Mesodermal cell (in vitro differentiated cells): ENCODE results near the gene HSPA2.

Experiments used
- H3K27ac ChIP-seq: 2 replicates; pipeline ENCODE4 v1.7.0; 2013; ENCODE audit warnings: mild to moderate bottlenecking, low read depth, low read length, moderate library complexity; ENCODE audit not compliant: severe bottlenecking
- H3K36me3 ChIP-seq: 2 replicates; pipeline ENCODE4 v1.7.1; 2013; ENCODE audit warnings: mild to moderate bottlenecking, low read length, moderate library complexity; ENCODE audit not compliant: control insufficient read depth, insufficient read depth
- H3K4me1 ChIP-seq: one replicate; pipeline ENCODE4 v1.7.1; 2013; ENCODE audit warnings: mild to moderate bottlenecking, low read length; ENCODE audit not compliant: insufficient read depth, control insufficient read depth, poor library complexity, severe bottlenecking
- H3K4me3 ChIP-seq: 2 replicates; pipeline ENCODE4 v1.7.0; 2013; ENCODE audit warnings: low read length, control low read depth, mild to moderate bottlenecking; ENCODE audit not compliant: insufficient read depth, poor library complexity, severe bottlenecking; ENCODE audit errors: extremely low read depth
- H3K9me3 ChIP-seq: 2 replicates; pipeline ENCODE4 v1.7.1; 2013; ENCODE audit warnings: mild to moderate bottlenecking, low read length, moderate library complexity; ENCODE audit not compliant: control insufficient read depth
- WGBS, 2 experiments: methylation state at CpG; one replicate each; pipeline ENCODE4 v1.1.5; 2013; ENCODE audit warnings: missing lambda C conversion rate in 2 of 2; ENCODE audit not compliant: insufficient coverage in 2 of 2; 5-methylcytosine and 5-hydroxymethylcytosine counted together

HSPA2 gene

DNA sequence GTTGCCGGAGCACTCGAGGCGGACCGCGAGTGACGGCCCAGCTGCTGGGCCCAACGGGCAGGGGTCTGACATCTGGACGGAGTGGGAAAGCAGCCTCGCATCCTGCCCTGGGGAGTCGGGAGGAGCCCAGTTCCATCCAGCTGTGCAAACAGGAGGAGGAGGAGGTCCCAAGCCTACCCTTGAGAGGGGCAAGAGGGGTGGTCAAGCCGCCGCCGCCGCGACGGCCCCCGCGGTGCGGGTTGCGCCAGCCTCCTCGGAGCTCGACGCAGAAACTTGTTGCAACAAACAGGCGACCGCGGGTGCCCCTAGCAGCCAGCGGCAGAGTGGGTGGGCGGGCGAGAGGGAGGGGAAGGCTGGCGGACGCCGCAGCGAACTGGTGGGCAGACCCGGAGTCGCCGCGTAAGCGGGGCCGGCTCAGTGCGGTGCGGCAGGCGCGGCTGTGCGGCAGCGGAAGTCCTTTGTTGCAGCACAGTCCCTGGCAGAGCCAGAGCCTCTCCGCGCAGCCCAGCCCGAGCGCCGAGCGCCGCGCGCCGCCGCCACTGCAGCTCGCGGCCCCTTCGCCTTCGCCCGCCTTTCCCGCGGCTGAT is 36.1 kb upstream of the HSPA2 start, which contains the start of gene ZBTB1:
Gene ZBTB1 (plus strand): TSS at position 461 of the 587 bp plus-strand sequence. CDS start 16,735 bp downstream, outside the sequence.
- peaks cover 1% of the 10 kb centered on the region for H3K36me3 ChIP-seq
- H3K27ac ChIP-seq, result peak within 1 kb of the TSS; percentile 100
- WGBS, 2 experiments, result 0 to 1% methylated on average over 43 to 62 of the region's 63 CpGs
- H3K4me3 ChIP-seq, result peak within 1 kb of the TSS; percentile 84
- no peaks in the 10 kb centered on the region for H3K9me3 ChIP-seq
- H3K4me1 ChIP-seq, result peaks cover 40% of the 10 kb centered on the region

DNA sequence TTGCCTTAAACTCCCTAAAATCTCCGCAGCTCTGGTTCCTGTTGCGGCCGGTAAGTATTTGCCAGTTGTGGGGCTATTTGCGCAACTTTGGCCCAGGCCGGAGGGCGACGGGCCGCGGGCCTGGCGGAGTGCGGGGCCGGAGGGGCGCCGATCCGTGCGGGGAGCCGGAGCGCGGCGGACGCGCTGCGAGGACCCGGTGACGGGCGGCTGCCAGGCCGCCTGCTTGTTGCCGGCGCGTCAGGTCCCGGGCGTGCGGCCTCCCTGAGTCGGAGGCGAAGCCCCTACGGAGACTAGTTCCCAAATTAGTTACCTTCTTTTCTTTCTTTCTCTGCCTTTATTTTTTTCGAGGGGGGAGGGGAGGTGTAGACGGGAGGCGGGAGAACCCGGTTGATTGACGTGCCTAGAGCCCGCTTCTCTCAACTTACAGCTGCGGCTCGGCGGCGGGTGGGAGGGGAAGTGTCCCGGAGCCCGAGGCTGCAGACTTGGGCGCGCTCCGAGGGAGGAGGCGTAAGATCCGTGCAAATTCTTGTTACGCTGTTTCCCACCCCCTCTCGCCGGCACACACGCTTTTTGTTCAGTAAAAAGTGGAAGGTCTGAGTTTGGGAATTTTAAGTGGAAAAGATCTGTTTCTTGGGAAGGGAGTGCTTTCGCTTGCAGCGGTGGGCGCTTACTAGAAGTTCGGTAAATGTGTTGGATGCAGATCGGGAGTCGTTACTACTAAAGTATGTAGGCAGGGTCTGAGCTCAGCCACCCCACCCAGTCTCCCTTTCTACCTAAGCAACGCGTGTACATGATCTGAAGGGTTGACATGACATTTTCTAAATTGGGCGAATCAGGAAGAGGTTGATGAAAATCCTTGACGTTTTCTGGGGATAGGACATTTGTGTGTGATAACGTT is 35.4 kb upstream of the HSPA2 start:
- H3K36me3 ChIP-seq, result no peaks in the 10 kb centered on the region
- WGBS, 2 experiments, result 1% methylated on average over 33 to 44 of the region's 68 CpGs
- H3K9me3 ChIP-seq, result no peaks in the 10 kb centered on the region
- peaks cover 40% of the 10 kb centered on the region for H3K4me1 ChIP-seq
- H3K4me3 ChIP-seq, result peak overlapping the region; percentile 84
- peak overlapping the region; percentile 100 for H3K27ac ChIP-seq

DNA sequence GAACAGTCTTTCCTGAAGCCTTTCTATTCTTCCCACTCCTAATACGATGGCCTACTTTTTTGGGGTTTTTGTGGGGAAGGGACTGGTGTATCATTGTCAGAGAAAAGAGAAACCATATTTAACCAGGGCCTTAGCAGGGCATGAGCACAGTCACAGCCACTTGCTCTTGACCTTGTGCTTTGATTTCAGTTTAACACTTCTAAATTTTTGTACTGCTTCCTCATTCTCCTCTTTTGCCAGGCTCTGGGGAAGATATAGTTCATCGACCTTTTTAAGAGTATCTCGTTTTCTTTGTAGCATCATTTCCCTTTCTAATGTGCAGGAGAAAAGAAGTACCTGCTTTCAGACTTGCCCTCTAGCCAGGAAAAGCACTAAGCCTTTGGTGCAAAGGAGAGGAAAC is 33.8 kb upstream of the HSPA2 start:
- peak overlapping the region; percentile 84 for H3K4me3 ChIP-seq
- no CpG with 5 or more reads among the region's 3 CpGs for WGBS, 2 experiments

DNA sequence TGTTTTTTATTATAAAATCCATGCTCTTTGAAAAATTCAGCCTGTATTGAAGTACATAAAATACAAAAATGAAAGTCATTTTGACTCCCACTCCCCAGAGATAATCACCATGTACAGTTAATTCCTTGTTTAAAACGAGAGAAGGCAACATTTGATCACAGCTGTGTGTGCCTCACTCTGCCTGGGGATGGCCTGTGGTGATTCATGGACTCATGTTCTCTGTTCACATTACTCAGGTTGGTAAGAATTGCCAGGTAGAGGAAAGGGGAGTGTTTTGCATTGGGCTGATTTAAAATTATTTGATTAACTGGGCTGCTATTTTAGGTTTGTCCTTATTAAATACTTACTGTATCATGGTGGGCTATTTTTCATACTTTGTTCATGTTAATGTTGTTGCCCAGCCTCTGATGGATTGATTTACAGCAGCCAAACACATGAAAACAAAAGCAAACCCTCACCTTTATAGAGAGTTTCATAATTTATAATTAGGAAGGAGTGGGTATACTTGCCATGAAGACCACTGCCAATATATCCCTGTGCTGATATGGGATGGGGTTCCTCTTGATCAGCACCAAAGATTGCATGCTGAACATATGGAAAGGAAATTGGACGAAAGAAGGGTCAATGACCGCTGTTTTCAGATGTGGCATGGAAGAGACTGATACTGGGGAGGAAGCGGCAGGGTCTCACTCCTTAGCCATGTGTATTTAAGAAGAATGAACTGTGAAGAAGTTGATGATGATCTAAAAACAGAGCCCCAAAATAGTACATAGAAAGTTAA is 33.0 kb upstream of the HSPA2 start:
- Histone ChIP-seq H3K4me3 (no peak overlapping the region), H3K4me1 (peaks cover 28% of the 10 kb centered on the region), H3K27ac (no peak overlapping the region), H3K36me3 (peaks cover 7% of the 10 kb centered on the region), H3K9me3 (no peaks in the 10 kb centered on the region)
- WGBS, 2 experiments, result 94% methylated on average over 3 of the region's 4 CpGs; no CpG with 5 or more reads in 1 of the 2 experiments

More for the DNA sequence above, 33.8 kb upstream of the HSPA2 start:
- no peaks in the 10 kb centered on the region for H3K9me3 ChIP-seq
- peaks cover 5% of the 10 kb centered on the region for H3K36me3 ChIP-seq
- peaks cover 35% of the 10 kb centered on the region for H3K4me1 ChIP-seq
- no peak overlapping the region for H3K27ac ChIP-seq

DNA sequence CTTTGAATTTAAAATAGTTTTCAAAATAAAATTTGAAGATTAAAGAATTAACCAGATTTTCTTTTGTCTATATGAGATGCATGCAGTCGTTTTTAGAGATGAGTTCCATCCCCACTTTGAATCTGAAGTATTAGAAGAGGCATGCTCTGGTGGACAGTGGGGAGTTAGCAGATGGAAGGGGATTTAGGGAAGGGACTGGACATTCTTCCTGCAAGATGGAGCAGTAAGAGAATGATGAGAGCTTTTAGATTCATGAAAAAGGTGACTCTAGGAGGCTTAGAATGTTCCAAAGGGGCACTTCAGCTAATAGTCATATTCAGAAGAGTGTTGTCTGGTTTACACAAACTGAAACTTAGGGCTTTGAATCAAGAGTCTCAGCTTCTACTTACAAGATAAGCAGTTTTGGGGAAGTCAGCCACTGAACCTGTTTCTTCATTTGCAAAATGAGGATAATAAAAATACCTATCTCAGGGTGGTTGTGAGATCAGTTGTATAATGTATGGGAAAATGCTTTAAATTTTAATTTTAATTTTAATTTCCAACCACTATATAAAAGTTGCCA is 32.2 kb upstream of the HSPA2 start:
- no peak overlapping the region for H3K27ac ChIP-seq

DNA sequence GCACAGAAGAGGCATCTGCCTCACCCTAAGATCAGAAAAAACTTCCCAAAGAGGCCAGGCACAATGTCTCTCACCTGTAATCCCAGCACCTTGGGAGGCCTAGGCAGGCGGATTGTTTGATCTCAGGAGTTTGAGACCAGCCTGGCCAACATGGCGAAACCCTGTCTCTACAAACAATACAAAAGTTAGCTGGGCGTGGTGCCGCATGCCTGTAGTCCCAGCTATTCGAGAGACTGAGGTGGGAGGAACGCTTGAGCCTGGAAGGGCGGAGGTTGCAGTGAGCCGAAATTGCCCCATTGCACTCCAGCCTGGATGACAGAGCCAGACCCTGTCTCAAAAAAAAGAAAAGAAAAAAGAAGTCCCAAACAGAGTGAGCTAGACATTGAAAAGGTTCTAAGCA is 31.5 kb upstream of the HSPA2 start:
- WGBS, 2 experiments, result 69 to 90% methylated on average over 6 to 8 of the region's 8 CpGs
- Histone ChIP-seq H3K36me3 (peaks cover 10% of the 10 kb centered on the region), H3K27ac (no peak overlapping the region), H3K9me3 (no peaks in the 10 kb centered on the region), H3K4me1 (peaks cover 27% of the 10 kb centered on the region), H3K4me3 (no peak overlapping the region)

More for the DNA sequence above, 32.2 kb upstream of the HSPA2 start:
- H3K9me3 ChIP-seq, result no peaks in the 10 kb centered on the region
- peaks cover 27% of the 10 kb centered on the region for H3K4me1 ChIP-seq
- no peak overlapping the region for H3K4me3 ChIP-seq
- peaks cover 7% of the 10 kb centered on the region for H3K36me3 ChIP-seq
- 75 to 83% methylated on average over 1 of the region's 1 CpG for WGBS, 2 experiments

DNA sequence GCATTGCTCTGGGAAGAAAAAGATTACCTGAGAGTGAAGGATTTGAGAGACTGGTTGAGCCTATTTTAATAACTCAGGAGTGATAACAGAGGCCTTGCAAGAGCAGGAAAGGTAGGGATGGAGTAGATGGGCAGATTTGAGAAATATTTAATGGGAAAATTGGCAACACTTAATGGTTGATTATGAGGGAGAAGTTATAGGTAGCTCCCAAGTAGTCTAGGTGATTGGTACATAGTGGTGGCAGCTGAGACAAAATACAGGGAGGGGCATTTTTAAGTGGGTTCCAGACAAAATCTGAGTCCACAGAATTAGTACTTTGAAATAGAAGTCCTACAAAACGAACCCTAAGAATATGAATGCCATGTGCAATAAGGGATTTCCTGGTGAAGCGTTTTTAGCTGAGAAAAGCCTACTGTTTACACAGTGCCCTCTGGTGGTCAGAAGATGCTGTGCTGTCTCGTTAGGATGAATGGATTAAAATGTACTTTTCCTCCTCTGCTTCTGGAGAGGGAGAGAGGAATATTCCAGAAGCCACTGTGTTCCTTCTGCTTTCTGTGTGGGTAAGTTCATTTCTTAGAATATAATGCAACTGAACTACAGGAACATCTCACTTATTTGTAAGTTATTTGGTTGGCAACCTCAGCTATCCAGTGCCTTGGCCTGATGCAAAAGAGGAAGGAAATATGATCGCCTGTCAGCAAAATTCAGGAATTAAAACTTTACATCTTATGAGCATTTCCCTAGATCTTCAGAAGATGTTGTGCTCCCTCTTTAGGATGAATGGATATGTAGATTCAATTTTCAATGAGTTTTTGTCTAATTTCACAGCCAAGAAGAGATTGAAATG is 29.5 kb upstream of the HSPA2 start:
- no peak overlapping the region for H3K27ac ChIP-seq
- WGBS, 2 experiments, result 0% methylated on average over 2 of the region's 4 CpGs; no CpG with 5 or more reads in 1 of the 2 experiments
- peaks cover 10% of the 10 kb centered on the region for H3K36me3 ChIP-seq
- H3K9me3 ChIP-seq, result no peaks in the 10 kb centered on the region
- peaks cover 27% of the 10 kb centered on the region for H3K4me1 ChIP-seq
- no peak overlapping the region for H3K4me3 ChIP-seq

DNA sequence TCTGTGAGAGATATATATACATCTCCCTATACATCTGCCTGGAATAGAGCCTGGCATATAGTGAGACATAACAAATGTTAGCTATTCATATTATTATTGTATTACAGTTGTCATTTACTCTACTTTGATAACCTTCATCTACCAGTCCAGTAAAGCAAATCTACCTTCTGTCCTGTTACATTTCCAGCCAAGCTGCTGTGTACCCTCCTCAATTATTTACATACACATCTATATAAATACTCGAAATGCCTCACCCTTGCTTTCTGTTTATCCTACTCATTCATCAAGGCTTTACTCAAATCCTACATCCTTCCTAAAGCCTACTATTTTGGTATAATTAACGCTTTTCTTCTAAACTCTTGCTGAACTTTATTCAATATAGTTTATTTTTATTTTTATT is 27.3 kb upstream of the HSPA2 start:
- Histone ChIP-seq H3K4me1 (peaks cover 11% of the 10 kb centered on the region), H3K9me3 (no peaks in the 10 kb centered on the region), H3K4me3 (no peak overlapping the region), H3K36me3 (peaks cover 10% of the 10 kb centered on the region), H3K27ac (no peak overlapping the region)
- 90 to 100% methylated on average over 1 of the region's 2 CpGs for WGBS, 2 experiments

DNA sequence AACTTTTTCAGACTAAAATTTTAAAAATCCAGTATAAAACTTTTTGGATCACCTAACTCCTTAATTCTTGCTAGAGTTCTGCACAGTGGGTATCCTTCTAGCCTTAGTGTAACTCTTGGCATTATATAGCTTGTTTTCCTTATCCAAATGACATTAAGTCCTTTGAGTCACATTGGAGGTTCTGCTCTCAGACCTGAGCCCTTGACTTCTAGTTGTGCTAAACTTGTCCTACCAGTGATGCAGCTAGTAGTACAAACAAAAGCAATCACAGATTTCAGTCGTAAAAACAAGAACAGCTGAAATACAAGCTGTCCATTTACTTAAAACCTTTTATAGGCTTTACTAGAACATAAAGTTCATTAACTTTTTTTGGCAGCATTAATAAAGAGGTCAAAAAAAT is 25.5 kb upstream of the HSPA2 start:
- Histone ChIP-seq H3K36me3 (peaks cover 10% of the 10 kb centered on the region), H3K27ac (no peak overlapping the region), H3K4me1 (peaks cover 4% of the 10 kb centered on the region), H3K9me3 (no peaks in the 10 kb centered on the region), H3K4me3 (no peak overlapping the region)
- WGBS, 2 experiments, result no CpG with 5 or more reads among the region's 1 CpG
